Omental fat pad (tissue), 4 donors: Measurements from ENCODE around the gene SLC30A5. TPM values are rescaled to one million over a fixed set of nuclear protein-coding genes. Genes with fewer than 3 reads are reported as not detected.
A peak's percentile ranks its signal among the peaks of the same experiment; 100 is the strongest.

ENCODE experiments used
- ATAC-seq: fragments of 150-250 bp; one replicate; pipeline ENCODE4 v1.9.1; 2016; ENCODE audit warnings: mild to moderate bottlenecking, moderate library complexity; ENCODE audit not compliant: low FRiP score
- DNase-seq: peaks from one replicate; pipeline ENCODE4 v3.0.0-alpha.2; 2019; ENCODE audit warnings: low spot score
- total RNA-seq, 4 donors: library from RNA; depleted of rRNA; stranded (reverse); fragments of >200 nt; gene quantifications; one replicate each; pipeline ENCODE4 v1.1.0, GENCODE V29; 2016
- TF ChIP-seq, protein P1 (sequence below), 3 donors: fragments of 450-650 bp; IDR thresholded peaks; one replicate each; pipeline ENCODE4 v1.5.1; 2016 to 2017; ENCODE audit warnings: antibody characterized with exemption in 3 of 3, mild to moderate bottlenecking in 3 of 3, moderate library complexity in 2 of 3

SLC30A5 gene
- total RNA-seq, 4 donors from 2014 or later: 39.1 to 52.6 (median 42.3) TPM

DNA sequence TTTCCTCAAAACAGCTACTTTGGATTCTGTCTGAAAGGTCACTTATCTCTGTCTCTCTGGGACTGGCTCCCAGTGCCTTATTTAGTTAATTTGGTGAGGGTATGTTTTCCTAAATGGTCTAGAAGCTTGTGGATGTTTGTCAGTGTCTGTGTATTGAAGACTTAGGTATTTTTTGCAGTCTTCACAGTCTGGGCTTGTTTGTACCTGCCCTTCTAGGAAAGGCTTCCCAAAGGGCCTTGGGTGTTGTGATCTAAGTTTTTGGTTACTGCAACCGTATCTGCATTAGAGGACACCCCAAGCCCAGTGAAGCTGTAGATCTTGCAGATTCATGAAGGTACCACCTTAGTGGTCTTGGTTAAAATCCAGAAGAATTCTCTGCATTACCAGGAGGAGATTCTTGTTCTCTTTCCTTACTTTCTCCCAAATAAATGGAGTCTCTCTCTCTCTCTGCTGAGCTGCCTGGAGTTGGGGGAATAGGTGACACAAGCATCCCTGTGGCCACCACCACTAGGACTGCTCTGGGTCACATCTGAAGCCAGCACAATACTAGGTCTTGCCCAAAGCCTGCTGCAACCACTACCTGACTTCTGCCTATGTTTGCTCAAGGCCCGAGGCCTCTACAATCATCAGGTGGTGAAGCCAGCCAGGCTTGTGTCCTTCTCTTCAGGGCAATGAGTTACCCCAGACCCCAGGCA lies 55.3 kb downstream of the SLC30A5 start:
- TF ChIP-seq, protein P1, sequence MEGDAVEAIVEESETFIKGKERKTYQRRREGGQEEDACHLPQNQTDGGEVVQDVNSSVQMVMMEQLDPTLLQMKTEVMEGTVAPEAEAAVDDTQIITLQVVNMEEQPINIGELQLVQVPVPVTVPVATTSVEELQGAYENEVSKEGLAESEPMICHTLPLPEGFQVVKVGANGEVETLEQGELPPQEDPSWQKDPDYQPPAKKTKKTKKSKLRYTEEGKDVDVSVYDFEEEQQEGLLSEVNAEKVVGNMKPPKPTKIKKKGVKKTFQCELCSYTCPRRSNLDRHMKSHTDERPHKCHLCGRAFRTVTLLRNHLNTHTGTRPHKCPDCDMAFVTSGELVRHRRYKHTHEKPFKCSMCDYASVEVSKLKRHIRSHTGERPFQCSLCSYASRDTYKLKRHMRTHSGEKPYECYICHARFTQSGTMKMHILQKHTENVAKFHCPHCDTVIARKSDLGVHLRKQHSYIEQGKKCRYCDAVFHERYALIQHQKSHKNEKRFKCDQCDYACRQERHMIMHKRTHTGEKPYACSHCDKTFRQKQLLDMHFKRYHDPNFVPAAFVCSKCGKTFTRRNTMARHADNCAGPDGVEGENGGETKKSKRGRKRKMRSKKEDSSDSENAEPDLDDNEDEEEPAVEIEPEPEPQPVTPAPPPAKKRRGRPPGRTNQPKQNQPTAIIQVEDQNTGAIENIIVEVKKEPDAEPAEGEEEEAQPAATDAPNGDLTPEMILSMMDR (IDR thresholded peaks at IDR 0.05): no peak
- DNase-seq (no peak), ATAC-seq (no peak)

DNA sequence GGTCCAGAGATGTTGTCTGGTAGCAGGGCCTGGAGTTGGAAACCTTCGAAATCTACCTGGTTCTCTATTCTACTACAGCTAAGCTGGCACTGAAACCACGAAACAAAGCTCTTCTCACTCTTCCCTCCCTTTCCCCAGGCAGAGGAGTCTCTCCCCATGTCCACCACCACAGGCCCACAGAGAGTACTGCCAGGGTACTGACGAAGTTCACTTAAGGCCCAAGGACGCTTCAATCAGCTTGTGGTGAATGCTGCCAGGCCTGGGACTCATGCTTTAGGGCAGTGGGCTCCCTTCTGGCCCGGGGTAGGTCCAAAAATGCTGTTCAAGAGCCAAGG lies 55.8 kb downstream of the SLC30A5 start:
- TF ChIP-seq, protein P1 (IDR thresholded peaks at IDR 0.05): no peak
- no peak for ATAC-seq
- no peak for DNase-seq

DNA sequence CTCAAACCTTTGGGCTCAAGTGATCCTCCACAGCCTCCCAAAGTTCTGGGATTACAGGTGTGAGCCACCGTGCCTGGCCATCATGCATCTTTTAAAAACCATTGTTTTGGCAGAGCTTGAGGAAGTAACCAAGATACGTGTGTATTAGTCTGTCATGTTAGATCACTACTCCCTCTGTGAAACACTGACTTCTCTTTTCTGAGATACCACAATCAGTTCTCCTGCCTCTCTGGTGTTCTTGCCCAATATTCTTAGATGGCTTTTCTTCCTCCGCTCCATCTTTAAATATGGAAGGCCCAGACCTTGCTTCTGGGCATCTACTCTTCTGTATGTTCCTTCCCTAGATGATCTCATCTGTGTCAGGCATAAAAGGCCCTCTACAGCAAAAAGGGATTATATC lies 58.9 kb downstream of the SLC30A5 start:
- DNase-seq (no peak), ATAC-seq (no peak)
- TF ChIP-seq, protein P1 (IDR thresholded peaks at IDR 0.05): no peak

DNA sequence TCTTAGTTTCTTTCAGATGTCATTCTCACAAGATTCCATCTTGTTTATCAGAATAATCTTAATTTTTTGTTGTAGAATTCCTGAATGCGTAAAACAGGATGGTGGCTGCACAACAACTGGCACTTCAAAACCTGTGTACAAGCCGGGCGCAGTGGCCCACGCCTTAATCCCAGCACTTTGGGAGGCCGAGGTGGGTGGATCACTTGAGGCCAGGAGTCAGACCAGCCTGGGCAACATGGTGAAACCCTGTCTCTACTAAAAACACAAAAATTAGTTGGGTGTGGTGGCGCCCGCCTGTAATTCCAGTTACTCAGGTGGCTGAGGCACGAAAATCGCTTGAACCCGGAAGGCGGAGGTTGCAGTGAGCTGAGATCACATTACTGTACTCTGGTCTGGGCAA lies 62.6 kb downstream of the SLC30A5 start:
- TF ChIP-seq, protein P1 (IDR thresholded peaks at IDR 0.05): no peak
- DNase-seq (no peak), ATAC-seq (no peak)

DNA sequence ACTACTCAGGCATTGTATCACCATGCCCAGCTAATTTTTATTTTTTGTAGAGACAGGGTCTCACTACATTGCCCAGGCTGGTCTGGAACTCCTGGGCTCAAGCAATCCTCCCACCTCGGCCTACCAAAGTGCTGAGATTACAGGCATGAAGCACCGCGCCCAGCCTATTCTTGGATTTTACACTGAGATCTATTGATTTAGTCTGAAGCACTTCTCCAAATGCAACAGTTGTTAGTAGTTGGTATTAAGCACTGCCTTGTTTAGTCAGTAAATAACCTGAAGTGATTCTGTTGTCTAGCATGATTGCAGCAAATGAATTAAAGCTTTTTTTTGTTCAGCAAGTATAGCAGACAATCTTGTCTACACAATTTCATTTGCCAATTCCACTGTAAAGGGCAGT lies 64.2 kb downstream of the SLC30A5 start:
- DNase-seq (no peak), ATAC-seq (no peak)
- TF ChIP-seq, protein P1 (IDR thresholded peaks at IDR 0.05): no peak

DNA sequence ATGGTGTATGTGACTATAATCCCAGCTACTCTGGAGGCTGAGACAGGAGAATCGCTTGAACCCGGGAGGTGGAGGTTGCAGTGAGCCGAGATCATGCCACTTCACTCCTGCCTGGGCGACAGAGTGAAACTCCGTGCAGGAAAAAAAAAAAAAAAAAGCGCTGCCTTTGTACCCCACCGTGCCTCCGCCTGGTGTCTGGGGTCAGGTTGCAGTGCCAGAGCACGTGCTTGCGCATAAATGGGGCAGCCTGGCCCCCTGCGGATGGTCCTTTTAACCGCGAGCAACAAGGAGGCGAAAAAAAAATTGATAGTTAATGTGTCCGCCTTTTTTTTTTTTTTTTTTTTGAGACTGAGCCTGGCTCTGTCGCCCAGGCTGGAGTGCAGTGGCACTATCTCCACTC lies 66.8 kb downstream of the SLC30A5 start:
- no peak for ATAC-seq
- no peak for DNase-seq
- TF ChIP-seq, protein P1 (IDR thresholded peaks at IDR 0.05): no peak

DNA sequence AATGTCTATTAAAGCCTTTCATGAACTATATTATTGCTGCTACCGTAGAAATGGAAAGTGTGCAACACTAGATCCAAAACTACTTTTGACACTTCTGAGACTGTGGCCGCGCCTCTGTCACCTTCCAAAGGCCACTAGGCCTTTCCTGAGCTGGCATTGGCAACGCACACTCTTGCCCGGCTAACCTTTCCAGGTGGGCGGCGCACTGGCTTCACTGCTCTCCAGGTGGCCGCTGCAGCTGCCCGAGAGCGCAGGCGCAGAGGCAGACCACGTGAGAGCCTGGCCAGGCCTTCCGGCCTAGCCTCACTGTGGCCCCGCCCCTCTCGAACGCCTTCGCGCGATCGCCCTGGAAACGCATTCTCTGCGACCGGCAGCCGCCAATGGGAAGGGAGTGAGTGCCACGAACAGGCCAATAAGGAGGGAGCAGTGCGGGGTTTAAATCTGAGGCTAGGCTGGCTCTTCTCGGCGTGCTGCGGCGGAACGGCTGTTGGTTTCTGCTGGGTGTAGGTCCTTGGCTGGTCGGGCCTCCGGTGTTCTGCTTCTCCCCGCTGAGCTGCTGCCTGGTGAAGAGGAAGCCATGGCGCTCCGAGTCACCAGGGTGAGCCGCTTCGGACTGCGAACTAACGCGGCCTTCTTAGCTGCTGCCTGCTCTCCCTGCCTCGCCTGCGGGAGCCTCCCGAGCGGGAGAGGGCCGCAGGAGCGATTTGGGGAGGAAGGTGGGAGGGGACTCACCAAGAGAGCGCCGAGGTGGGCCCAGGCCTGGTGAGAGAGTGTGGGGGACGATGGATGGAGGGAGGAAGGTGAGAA lies 73.1 kb downstream of the SLC30A5 start, which contains the start of gene CCNB1:
CCNB1 (plus strand) TSS at position 465 of the 807 bp plus-strand sequence; CDS start at position 578, 113 bp downstream.
- TF ChIP-seq, protein P1 (IDR thresholded peaks at IDR 0.05): no peak
- DNase-seq (peak; percentile 83), ATAC-seq (peak; percentile 100)
